GM19043 (cell line): Measurements from ENCODE around the gene ABCG8.
"Not testable (repeated sequence)": the region's sequence is repeated elsewhere in the genome, so short reads cannot be mapped to it uniquely, and the experiment has no call there.

Experiments used
- ATAC-seq: cut with Tn5 transposase; IDR thresholded peaks from one replicate; pipeline ENCODE4 v1.9.1; 2021; ENCODE audit warnings: low read depth; ENCODE audit not compliant: unreplicated experiment

Gene ABCG8

DNA sequence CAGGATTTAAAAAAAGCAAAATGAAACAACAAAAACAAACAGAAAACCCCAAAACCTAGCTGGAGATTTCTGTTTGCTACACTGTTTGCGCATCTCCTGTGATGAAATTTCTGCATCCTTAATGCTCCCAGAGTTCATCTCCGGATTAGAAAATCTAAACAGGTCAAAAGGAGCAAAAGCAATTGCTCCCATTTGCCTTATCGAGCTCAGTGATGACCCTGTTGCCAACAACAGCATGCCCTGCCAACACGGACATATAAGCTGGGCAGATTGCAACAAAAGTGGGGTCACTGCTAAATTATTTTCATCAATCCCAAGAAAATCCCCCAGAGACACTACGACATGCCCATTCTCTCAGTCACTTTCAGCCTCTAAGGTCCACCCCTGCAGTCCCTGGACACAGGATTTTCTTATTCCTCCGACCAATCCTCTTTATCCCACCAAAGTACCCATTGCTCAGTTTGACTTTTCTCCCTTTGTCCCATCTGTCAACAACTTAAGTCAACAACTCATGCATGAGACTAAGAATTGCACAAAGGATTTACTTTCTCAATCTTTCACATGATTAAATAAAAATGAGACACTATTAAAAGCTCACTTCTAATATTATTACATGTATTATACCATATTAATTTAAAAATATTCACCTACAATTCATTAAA is 67.8 kb downstream of the ABCG8 start:
- no peak for ATAC-seq

DNA sequence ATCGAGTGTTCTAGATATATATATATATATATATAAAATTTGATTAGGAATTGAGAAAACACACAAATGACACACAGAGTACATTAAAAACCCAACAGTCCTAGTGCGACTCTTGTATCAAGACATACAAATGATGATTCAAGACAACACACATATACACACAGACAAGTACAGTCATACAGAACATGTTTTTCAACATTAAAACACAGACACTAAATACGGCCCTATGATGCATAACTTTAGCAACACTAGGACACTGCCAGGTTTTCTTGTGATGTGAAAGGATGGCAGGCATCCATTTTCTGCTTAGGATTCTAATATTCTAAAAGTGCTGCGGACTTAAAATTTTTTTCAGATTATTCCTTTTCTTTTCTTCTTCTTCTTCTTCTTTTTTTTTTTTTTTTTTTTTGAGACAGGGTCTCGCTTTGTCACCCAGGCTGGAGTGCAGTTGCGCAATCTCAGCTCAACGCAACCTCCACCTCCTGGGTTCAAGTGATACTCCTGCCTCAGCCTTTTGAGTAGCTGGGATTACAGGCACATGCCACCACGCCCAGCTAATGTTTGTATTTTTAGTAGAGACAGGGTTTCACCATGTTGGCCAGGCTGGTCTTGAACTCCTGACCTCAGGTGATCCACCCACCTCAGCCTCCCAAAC is 72.5 kb downstream of the ABCG8 start:
- ATAC-seq, result not testable (repeated sequence)

DNA sequence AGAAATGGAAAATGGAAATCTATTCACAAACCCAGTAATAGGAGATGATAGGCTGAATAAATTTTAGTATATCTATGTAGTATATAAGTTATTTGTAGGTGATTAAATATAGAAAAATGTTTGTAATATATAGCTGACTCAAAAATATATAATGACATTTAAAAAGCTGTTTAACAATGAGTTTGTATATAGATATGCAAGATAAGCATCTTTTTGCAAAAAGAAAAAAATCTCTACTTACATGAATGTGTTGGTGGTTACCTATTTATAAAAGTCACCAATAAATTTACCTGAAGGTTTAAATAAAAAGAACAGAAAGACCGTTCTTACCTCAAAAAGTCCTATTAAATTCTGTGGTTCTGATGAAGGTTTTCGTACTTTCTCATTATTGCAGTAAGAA is 85.7 kb downstream of the ABCG8 start:
- ATAC-seq, result no peak

DNA sequence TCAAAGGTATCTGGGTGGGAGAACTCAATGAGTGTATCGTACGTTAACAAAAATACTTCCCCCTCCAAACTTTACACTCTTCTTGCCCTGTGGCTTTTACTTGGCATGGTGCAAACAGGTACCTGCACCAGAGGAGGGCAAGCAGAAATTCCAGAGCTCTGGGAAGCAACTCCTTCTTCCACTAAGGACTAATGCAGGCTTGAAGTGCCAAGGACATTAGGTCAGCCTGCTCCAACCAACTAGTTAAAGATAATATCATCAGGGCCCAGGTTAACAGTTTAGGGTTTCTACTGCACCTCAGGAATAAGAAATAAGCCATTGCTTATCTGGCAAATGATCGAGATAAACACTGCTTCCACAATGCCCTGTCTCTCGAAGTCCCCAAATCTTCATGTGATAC is 86.7 kb downstream of the ABCG8 start:
- ATAC-seq, result no peak

DNA sequence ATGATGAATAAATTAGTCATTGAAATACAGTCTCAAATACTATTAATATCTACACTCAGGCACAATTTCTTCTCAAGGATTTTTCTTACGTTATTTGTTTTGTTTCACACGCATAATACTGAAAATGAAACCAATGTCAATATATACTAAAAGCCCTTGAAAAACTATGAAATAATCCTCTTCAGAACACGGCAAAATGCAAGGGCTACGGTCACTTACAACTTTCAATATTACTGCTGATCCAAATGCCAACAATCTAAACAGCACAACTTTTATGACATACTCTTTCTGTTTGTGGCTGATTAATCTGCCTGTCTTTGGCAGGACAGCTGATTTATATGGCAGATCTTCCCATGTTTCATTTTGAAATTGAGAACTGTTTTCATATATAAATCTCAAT is 88.7 kb downstream of the ABCG8 start:
- ATAC-seq, result no peak

DNA sequence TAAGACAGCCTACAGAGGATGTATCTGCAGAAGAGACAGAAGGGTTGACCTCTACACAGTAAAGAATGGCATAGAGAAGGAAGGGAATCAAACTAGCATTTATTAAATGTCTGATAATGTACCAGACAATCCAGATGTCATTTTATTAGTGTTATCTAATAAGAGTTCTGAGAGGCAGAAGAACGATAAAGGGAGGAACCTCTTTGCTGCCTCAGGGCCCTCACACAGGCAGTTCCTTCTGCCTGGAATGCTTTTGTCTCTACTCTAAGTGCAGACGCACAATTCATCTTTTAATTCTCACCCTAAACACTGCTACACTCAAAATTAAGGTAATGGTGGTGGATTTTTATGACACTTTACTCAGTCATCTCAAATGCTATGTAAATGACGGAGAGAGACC is 92.5 kb downstream of the ABCG8 start:
- no peak for ATAC-seq
